HCT116 (cell line): ENCODE data around the gene PYGB. TPM values are rescaled to one million over a fixed set of nuclear protein-coding genes. Genes with fewer than 3 reads are reported as not detected.

Experiments used
- ATAC-seq: fragments of 200-7000 bp; cut with Tn5 transposase; 2 replicates; pipeline ENCODE4 v1.9.1; 2020; ENCODE audit warnings: mild to moderate bottlenecking, moderate library complexity
- BruUV-seq: library from RNA; stranded (reverse); fragments of 400-500 nt; replicated peaks from 2 replicates; lab custom pipeline; 2021; lab: Mats Ljungman, UMichigan
- CTCF ChIA-PET: fragments of 300-600 bp; sonication (Branson Sonifier 250); formaldehyde crosslinking; loops from one replicate; lab custom pipeline; 2021; ENCODE audit warnings: antibody characterized with exemption; lab: Charles Lee
- POLR2A ChIA-PET: fragments of 300-600, 350-600 bp; sonication (Branson Sonifier 250); formaldehyde crosslinking; loops from one replicate; lab custom pipeline; 2021; ENCODE audit warnings: antibody characterized with exemption; lab: Charles Lee
- RAD21 ChIA-PET, 2 experiments: fragments of 300-600 bp; sonication (Branson Sonifier 250); formaldehyde crosslinking; loops; one replicate each; lab custom pipeline; 2023; ENCODE audit warnings: low total read pairs in 2 of 2; ENCODE audit not compliant: uncharacterized antibody in 2 of 2, unreplicated experiment in 2 of 2, low non-redundant PET in 1 of 2; lab: Charles Lee
- DNase-seq: peaks from one replicate; pipeline ENCODE4 v3.0.0-alpha.2; 2010; ENCODE audit warnings: low read depth, low spot score
- H2AFZ ChIP-seq: fragments of 200-600 bp; shearing (Covaris generic), sonication (generic); 2 replicates; pipeline ENCODE4 v1.6.1; 2017; ENCODE audit warnings: low read depth, mixed run types, mixed read lengths, antibody characterized with exemption, low read length; ENCODE audit not compliant: poor library complexity, severe bottlenecking
- H3K27ac ChIP-seq: 2 replicates; pipeline ENCODE4 v1.5.1; 2012; ENCODE audit warnings: low read depth, low read length
- H3K27me3 ChIP-seq: fragments of 200-600 bp; sonication (generic); 2 replicates; pipeline ENCODE4 v1.6.1; 2016; ENCODE audit warnings: mixed run types, low read length, mixed read lengths; ENCODE audit not compliant: insufficient read depth
- H3K36me3 ChIP-seq, 2 experiments: fragments of 200-500 bp in 1 of 2; fragments of 200-600 bp in 1 of 2; sonication (Bioruptor generic) in 1 of 2; sonication (generic) in 1 of 2; 2 replicates each; pipeline versions ENCODE4 v1.5.1 to v1.6.1; 2014 to 2016; ENCODE audit warnings: low read length in 2 of 2, inconsistent platforms in 1 of 2, mixed read lengths in 1 of 2, mixed run types in 1 of 2; ENCODE audit not compliant: insufficient read depth in 2 of 2, control insufficient read depth in 1 of 2
- H3K4me1 ChIP-seq, 2 experiments: fragments of 200-600 bp in 1 of 2; sonication (generic) in 1 of 2; 2 replicates each; pipeline versions ENCODE4 v1.5.1 to v1.6.1; 2012 to 2017; ENCODE audit warnings: low read length in 2 of 2, inconsistent platforms in 1 of 2, mild to moderate bottlenecking in 1 of 2, mixed read lengths in 1 of 2, mixed run types in 1 of 2, moderate library complexity in 1 of 2; ENCODE audit not compliant: insufficient read depth in 2 of 2, control insufficient read depth in 1 of 2
- H3K4me2 ChIP-seq: fragments of 200-600 bp; sonication (generic); 2 replicates; pipeline ENCODE4 v1.6.1; 2017; ENCODE audit warnings: mixed run types, low read length, mixed read lengths
- H3K4me3 ChIP-seq, 2 experiments: fragments of 200-600 bp in 1 of 2; sonication (generic) in 1 of 2; replicated peaks in 1 of 2; 2 replicates each; pipeline ENCODE4 v1.5.1; 2011 to 2016; ENCODE audit warnings: low read length in 2 of 2, control low read depth in 1 of 2, low read depth in 1 of 2, mild to moderate bottlenecking in 1 of 2, mixed read lengths in 1 of 2, mixed run types in 1 of 2
- H3K79me2 ChIP-seq: fragments of 200-600 bp; sonication (generic); 2 replicates; pipeline ENCODE4 v1.6.1; 2017; ENCODE audit warnings: mild to moderate bottlenecking, mixed run types, low read length, moderate library complexity, mixed read lengths; ENCODE audit not compliant: insufficient read depth
- H3K9ac ChIP-seq: fragments of 200-600 bp; sonication (generic); 2 replicates; pipeline ENCODE4 v1.6.1; 2016; ENCODE audit warnings: low read length, mixed read lengths
- H3K9me2 ChIP-seq: fragments of 200-600 bp; sonication (generic), shearing (Covaris generic); 2 replicates; pipeline ENCODE4 v1.6.1; 2017; ENCODE audit warnings: mixed run types, mild to moderate bottlenecking, moderate library complexity; ENCODE audit not compliant: insufficient read depth
- H3K9me3 ChIP-seq, 2 experiments: fragments of 200-500 bp in 1 of 2; fragments of 200-600 bp in 1 of 2; sonication (Bioruptor generic) in 1 of 2; sonication (generic) in 1 of 2; 2 replicates each; pipeline ENCODE4 v1.6.1; 2014 to 2017; ENCODE audit warnings: low read length in 2 of 2, mixed read lengths in 2 of 2, inconsistent platforms in 1 of 2, low read depth in 1 of 2, mild to moderate bottlenecking in 1 of 2, mixed run types in 1 of 2, moderate library complexity in 1 of 2; ENCODE audit not compliant: control insufficient read depth in 1 of 2, insufficient read depth in 1 of 2
- H4K20me1 ChIP-seq: fragments of 200-600 bp; sonication (generic), shearing (Covaris generic); 2 replicates; pipeline ENCODE4 v1.6.1; 2017; ENCODE audit warnings: mixed run types, mild to moderate bottlenecking, moderate library complexity; ENCODE audit not compliant: insufficient read depth
- RAD21 ChIP-seq: IDR thresholded peaks from 2 replicates; pipeline ENCODE4 v1.6.1; 2012; ENCODE audit warnings: low read depth, mild to moderate bottlenecking
- ZFX ChIP-seq: fragments of 450-650 bp; IDR thresholded peaks from 2 replicates; pipeline ENCODE4 v1.6.1; 2017
- intact Hi-C: fragments of 100-400 bp; cut with micrococcal nuclease; formaldehyde crosslinking; loops from 2 replicates; pipeline ENCODE4 v1.10.0; 2022
- total RNA-seq: library from RNA; stranded (reverse); gene quantifications from one replicate; pipeline ENCODE4 v1.2.1, GENCODE V29; 2021; ENCODE audit not compliant: unreplicated experiment
- TF ChIP-seq, protein P1 (sequence below): IDR thresholded peaks from 2 replicates; pipeline ENCODE4 v1.6.1; 2012; ENCODE audit warnings: low read depth

Gene PYGB
- total RNA-seq, 1 experiment from 2014 or later = 87.8 TPM

DNA sequence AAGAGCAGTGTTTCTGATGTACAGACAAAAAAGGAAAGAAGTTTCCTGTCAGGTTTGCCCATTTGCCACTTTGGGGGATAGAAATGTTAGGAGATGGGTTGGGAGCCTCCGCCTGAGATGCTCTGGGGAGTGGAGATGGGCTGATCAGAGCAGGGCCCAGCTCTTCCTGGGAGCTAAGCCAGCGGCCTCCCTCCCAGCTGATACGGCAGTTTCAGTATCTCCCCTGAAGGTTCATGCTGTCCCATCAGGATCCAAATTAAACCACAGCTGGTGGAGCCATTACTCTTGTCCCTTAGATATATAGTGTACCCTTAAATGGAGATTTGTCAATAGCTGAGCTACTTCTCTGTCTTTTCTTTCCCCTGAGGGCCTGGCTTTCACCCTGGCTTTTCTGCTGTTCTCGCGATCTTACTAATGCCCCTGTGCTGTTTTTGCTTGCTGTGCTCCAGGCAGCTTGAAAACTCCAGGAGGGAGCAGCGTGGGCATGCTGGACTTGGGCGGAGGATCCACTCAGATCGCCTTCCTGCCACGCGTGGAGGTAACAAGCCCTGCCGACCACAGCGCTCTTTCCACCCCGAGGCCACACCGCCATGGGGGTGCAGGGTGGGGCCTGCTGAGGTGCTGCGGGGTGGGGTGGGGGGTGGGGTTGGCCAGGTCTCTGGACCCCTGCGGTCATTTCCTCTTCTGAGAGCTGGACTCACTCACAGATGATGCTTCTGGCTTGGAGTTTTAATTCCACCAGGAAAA lies 31.5 kb upstream of the PYGB start:
- no peak for TF ChIP-seq ZFX
- TF ChIP-seq, protein P1, sequence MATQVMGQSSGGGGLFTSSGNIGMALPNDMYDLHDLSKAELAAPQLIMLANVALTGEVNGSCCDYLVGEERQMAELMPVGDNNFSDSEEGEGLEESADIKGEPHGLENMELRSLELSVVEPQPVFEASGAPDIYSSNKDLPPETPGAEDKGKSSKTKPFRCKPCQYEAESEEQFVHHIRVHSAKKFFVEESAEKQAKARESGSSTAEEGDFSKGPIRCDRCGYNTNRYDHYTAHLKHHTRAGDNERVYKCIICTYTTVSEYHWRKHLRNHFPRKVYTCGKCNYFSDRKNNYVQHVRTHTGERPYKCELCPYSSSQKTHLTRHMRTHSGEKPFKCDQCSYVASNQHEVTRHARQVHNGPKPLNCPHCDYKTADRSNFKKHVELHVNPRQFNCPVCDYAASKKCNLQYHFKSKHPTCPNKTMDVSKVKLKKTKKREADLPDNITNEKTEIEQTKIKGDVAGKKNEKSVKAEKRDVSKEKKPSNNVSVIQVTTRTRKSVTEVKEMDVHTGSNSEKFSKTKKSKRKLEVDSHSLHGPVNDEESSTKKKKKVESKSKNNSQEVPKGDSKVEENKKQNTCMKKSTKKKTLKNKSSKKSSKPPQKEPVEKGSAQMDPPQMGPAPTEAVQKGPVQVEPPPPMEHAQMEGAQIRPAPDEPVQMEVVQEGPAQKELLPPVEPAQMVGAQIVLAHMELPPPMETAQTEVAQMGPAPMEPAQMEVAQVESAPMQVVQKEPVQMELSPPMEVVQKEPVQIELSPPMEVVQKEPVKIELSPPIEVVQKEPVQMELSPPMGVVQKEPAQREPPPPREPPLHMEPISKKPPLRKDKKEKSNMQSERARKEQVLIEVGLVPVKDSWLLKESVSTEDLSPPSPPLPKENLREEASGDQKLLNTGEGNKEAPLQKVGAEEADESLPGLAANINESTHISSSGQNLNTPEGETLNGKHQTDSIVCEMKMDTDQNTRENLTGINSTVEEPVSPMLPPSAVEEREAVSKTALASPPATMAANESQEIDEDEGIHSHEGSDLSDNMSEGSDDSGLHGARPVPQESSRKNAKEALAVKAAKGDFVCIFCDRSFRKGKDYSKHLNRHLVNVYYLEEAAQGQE = no peak
- TF ChIP-seq RAD21 = no peak
- ATAC-seq = no peak
- H3K36me3 ChIP-seq = peaks cover 14 to 18% of the 10 kb centered on the region in 2 experiments
- ChIA-PET POLR2A (no interaction called here), RAD21 (no interaction called here), CTCF (no interaction called here)
- no peak overlapping the region for H3K9ac ChIP-seq
- no peaks in the 10 kb centered on the region for H3K9me2 ChIP-seq
- no peak overlapping the region for H2AFZ ChIP-seq
- no TSS peak for BruUV-seq
- no peaks in the 10 kb centered on the region for H3K9me3 ChIP-seq
- no peak overlapping the region for H3K4me3 ChIP-seq
- no peaks in the 10 kb centered on the region for H4K20me1 ChIP-seq
- no peak overlapping the region for H3K4me2 ChIP-seq
- no peak for DNase-seq
- no peak overlapping the region for H3K27ac ChIP-seq
- no peaks in the 10 kb centered on the region for H3K4me1 ChIP-seq
- intact Hi-C loops = no loop called here
- no peaks in the 10 kb centered on the region for H3K27me3 ChIP-seq
- no peaks in the 10 kb centered on the region for H3K79me2 ChIP-seq
